C4-2B (cell line): ENCODE measurements around the gene RETN.

Experiments
- CTCF ChIP-seq: fragments of 450-650 bp; conservative IDR thresholded peaks from 2 replicates; pipeline ENCODE4 v1.5.1; 2017; ENCODE audit warnings: mild to moderate bottlenecking
- ZFX ChIP-seq: fragments of 450-650 bp; IDR thresholded peaks from 2 replicates; pipeline ENCODE4 v1.6.1; 2017

GRCh38 chr19:7665076-7665475 is 3.8 kb upstream of the RETN start:
- no peak for TF ChIP-seq CTCF
- no peak for TF ChIP-seq ZFX
